Activated naive CD8-positive, alpha-beta T cell treated with anti-CD3 and anti-CD28 coated beads, Interleukin-2, amount 10 ng/mL, durations not matched to agents 7 days and 5 days (primary cell): ENCODE results near the gene CLASRP. TPM values are rescaled to one million over a fixed set of nuclear protein-coding genes. Genes with fewer than 3 reads are reported as not detected.
"Not testable (repeated sequence)": the region's sequence is repeated elsewhere in the genome, so short reads cannot be mapped to it uniquely, and the experiment has no call there.

Experiments
- ATAC-seq: fragments of 150-1000 bp; cut with Tn5 transposase; one replicate; pipeline ENCODE4 v1.10.0; 2021; ENCODE audit warnings: low read depth, moderate library complexity
- POLR2A ChIA-PET: fragments of 350-600 bp; sonication (Branson Sonifier 250); formaldehyde crosslinking; loops from one replicate; lab custom pipeline; 2021; ENCODE audit warnings: antibody characterized with exemption; lab: Charles Lee
- DNase-seq: peaks from one replicate; pipeline ENCODE4 v3.0.0; 2021
- H3K27ac Mint-ChIP-seq: one replicate; pipeline ENCODE4 v1.8.0; 2022; ENCODE audit warnings: mild to moderate bottlenecking, mixed read lengths
- H3K27me3 Mint-ChIP-seq: one replicate; pipeline ENCODE4 v1.8.0; 2022; ENCODE audit warnings: mild to moderate bottlenecking, moderate library complexity, mixed read lengths
- H3K36me3 Mint-ChIP-seq: one replicate; pipeline ENCODE4 v1.8.0; 2021; ENCODE audit warnings: mild to moderate bottlenecking, mixed read lengths
- H3K4me1 Mint-ChIP-seq: one replicate; pipeline ENCODE4 v1.8.0; 2021; ENCODE audit warnings: mixed read lengths
- H3K4me3 Mint-ChIP-seq: one replicate; pipeline ENCODE4 v1.8.0; 2022; ENCODE audit warnings: mild to moderate bottlenecking, moderate library complexity, mixed read lengths
- H3K9me3 Mint-ChIP-seq: one replicate; pipeline ENCODE4 v1.8.0; 2021; ENCODE audit warnings: mixed read lengths
- total RNA-seq, 2 experiments: library from RNA; stranded (reverse); gene quantifications; one replicate each; pipeline ENCODE4 v1.2.3, GENCODE V29; 2021

The CLASRP gene
- total RNA-seq, 2 experiments from 2014 or later, result 128 to 129 TPM

GRCh38 chr19:45112111-45112827 is 73.4 kb downstream of the CLASRP start:
- H3K4me1 Mint-ChIP-seq, result peaks cover 30% of the 10 kb centered on the region

GRCh38 chr19:45113628-45114027 is 74.8 kb downstream of the CLASRP start:
- peaks cover 2% of the 10 kb centered on the region for H3K36me3 Mint-ChIP-seq
- POLR2A ChIA-PET, result interaction anchor here (1.6 kb wide), 2 partner anchors 10 to 21 kb away, joined by 4 to 5 read pairs; no protein-coding TSS in a partner anchor

More at GRCh38 chr19:45112111-45112827, 73.4 kb downstream of the CLASRP start:
- Mint-ChIP-seq H3K27ac (no peak overlapping the region), H3K4me3 (no peak overlapping the region), H3K9me3 (no peaks in the 10 kb centered on the region), H3K27me3 (no peaks in the 10 kb centered on the region), H3K36me3 (peaks cover 2% of the 10 kb centered on the region)
- POLR2A ChIA-PET, result interaction anchor here (0.6 to 1.6 kb wide), 2 partner anchors 9 to 146 kb away, joined by 3 to 5 read pairs; no protein-coding TSS in a partner anchor
- DNase-seq (no peak), ATAC-seq (no peak)

GRCh38 chr19:45114116-45114515 is 75.3 kb downstream of the CLASRP start:
- ATAC-seq (no peak), DNase-seq (no peak)
- POLR2A ChIA-PET, result interaction anchor here (1.6 kb wide), 1 partner anchor 22 kb away, joined by 4 read pairs; no protein-coding TSS in a partner anchor
- Mint-ChIP-seq H3K4me3 (no peak overlapping the region), H3K9me3 (no peaks in the 10 kb centered on the region), H3K27me3 (no peaks in the 10 kb centered on the region), H3K36me3 (peaks cover 2% of the 10 kb centered on the region), H3K27ac (no peak overlapping the region), H3K4me1 (peaks cover 48% of the 10 kb centered on the region)

More at GRCh38 chr19:45113628-45114027, 74.8 kb downstream of the CLASRP start:
- Mint-ChIP-seq H3K4me1 (peaks cover 43% of the 10 kb centered on the region), H3K27ac (no peak overlapping the region), H3K9me3 (no peaks in the 10 kb centered on the region), H3K27me3 (no peaks in the 10 kb centered on the region), H3K4me3 (no peak overlapping the region)
- DNase-seq (no peak), ATAC-seq (no peak)

- peak overlapping the region; percentile 84 for H3K27ac Mint-ChIP-seq
- POLR2A ChIA-PET, result interaction anchor here (3.4 kb wide), 1 partner anchor 13 kb away, joined by 21 read pairs; no protein-coding TSS in a partner anchor
These were observed 77.2 kb downstream of the CLASRP start for GRCh38 chr19:45115809-45116615.

GRCh38 chr19:45117167-45117594 is 78.3 kb downstream of the CLASRP start:
- Mint-ChIP-seq H3K9me3 (no peaks in the 10 kb centered on the region), H3K4me1 (peaks cover 63% of the 10 kb centered on the region), H3K36me3 (peaks cover 8% of the 10 kb centered on the region), H3K27ac (peak overlapping the region; percentile 84), H3K4me3 (peak overlapping the region; percentile 61), H3K27me3 (no peaks in the 10 kb centered on the region)
- DNase-seq (peak; percentile 65), ATAC-seq (peak; percentile 57)
- POLR2A ChIA-PET, result interaction anchor here (0.8 to 3.4 kb wide), 4 partner anchors 12 to 62 kb away, joined by 3 to 21 read pairs (median 10); partner anchors contain the start of genes BLOC1S3 and PPP1R37

More at GRCh38 chr19:45115809-45116615, 77.2 kb downstream of the CLASRP start:
- no peaks in the 10 kb centered on the region for H3K27me3 Mint-ChIP-seq
- peak overlapping the region; percentile 61 for H3K4me3 Mint-ChIP-seq
- ATAC-seq (no peak), DNase-seq (no peak)
- peaks cover 55% of the 10 kb centered on the region for H3K4me1 Mint-ChIP-seq
- peaks cover 8% of the 10 kb centered on the region for H3K36me3 Mint-ChIP-seq
- no peaks in the 10 kb centered on the region for H3K9me3 Mint-ChIP-seq

GRCh38 chr19:45117671-45118070 is 78.8 kb downstream of the CLASRP start:
- H3K27ac Mint-ChIP-seq, result peak overlapping the region; percentile 84

GRCh38 chr19:45118106-45118505 is 79.3 kb downstream of the CLASRP start:
- H3K27ac Mint-ChIP-seq, result peak overlapping the region; percentile 84
- POLR2A ChIA-PET, result interaction anchor here (0.6 to 3.4 kb wide), 8 partner anchors 13 to 599 kb away, joined by 3 to 21 read pairs (median 5); partner anchors contain the start of genes BLOC1S3, PPP1R37 and TRAPPC6A
- no peak for ATAC-seq

More at GRCh38 chr19:45117671-45118070, 78.8 kb downstream of the CLASRP start:
- POLR2A ChIA-PET, result interaction anchor here (0.7 to 3.4 kb wide), 5 partner anchors 13 to 61 kb away, joined by 3 to 21 read pairs (median 5); partner anchors contain the start of genes BLOC1S3 and PPP1R37
- H3K9me3 Mint-ChIP-seq, result no peaks in the 10 kb centered on the region
- DNase-seq, result peak; percentile 45
- ATAC-seq, result peak; percentile 11
- peaks cover 66% of the 10 kb centered on the region for H3K4me1 Mint-ChIP-seq
- H3K36me3 Mint-ChIP-seq, result peaks cover 11% of the 10 kb centered on the region
- H3K27me3 Mint-ChIP-seq, result no peaks in the 10 kb centered on the region
- peak overlapping the region; percentile 69 for H3K4me3 Mint-ChIP-seq

GRCh38 chr19:45118591-45119355 is 79.9 kb downstream of the CLASRP start:
- H3K4me1 Mint-ChIP-seq, result peaks cover 67% of the 10 kb centered on the region
- peak overlapping the region; percentile 69 for H3K4me3 Mint-ChIP-seq
- peak; percentile 17 for ATAC-seq
- peak overlapping the region; percentile 84 for H3K27ac Mint-ChIP-seq
- DNase-seq, result peak; percentile 51
- H3K36me3 Mint-ChIP-seq, result peaks cover 12% of the 10 kb centered on the region
- POLR2A ChIA-PET, result interaction anchor here (0.5 to 3.4 kb wide), 8 partner anchors 14 to 599 kb away, joined by 3 to 21 read pairs (median 5); partner anchors contain the start of genes BLOC1S3, PPP1R37 and TRAPPC6A
- H3K27me3 Mint-ChIP-seq, H3K9me3 Mint-ChIP-seq: not testable (repeated sequence)

More at GRCh38 chr19:45118106-45118505, 79.3 kb downstream of the CLASRP start:
- H3K27me3 Mint-ChIP-seq, result no peaks in the 10 kb centered on the region
- H3K4me3 Mint-ChIP-seq, result peak overlapping the region; percentile 69
- peaks cover 66% of the 10 kb centered on the region for H3K4me1 Mint-ChIP-seq
- DNase-seq, result no peak
- peaks cover 11% of the 10 kb centered on the region for H3K36me3 Mint-ChIP-seq
- H3K9me3 Mint-ChIP-seq, result no peaks in the 10 kb centered on the region

GRCh38 chr19:45119582-45119981 is 80.7 kb downstream of the CLASRP start:
- Mint-ChIP-seq H3K27ac (peak overlapping the region; percentile 84), H3K27me3 (no peaks in the 10 kb centered on the region), H3K9me3 (no peaks in the 10 kb centered on the region), H3K36me3 (peaks cover 15% of the 10 kb centered on the region), H3K4me3 (peak overlapping the region; percentile 69), H3K4me1 (peaks cover 70% of the 10 kb centered on the region)
- POLR2A ChIA-PET, result interaction anchor here (1.2 to 3.2 kb wide), 4 partner anchors 15 to 59 kb away, joined by 5 to 16 read pairs (median 5); partner anchors contain the start of genes BLOC1S3, PPP1R37 and TRAPPC6A
- DNase-seq, result no peak
- ATAC-seq, result no peak

Other genes with a start within 250 kb of the CLASRP start
- gene BCAM, start 229.9 kb upstream of the CLASRP start, total RNA-seq, result not detected
- gene NECTIN2, start 192.7 kb upstream of the CLASRP start, total RNA-seq, result 1 to 10 TPM; 1.9 to 2.4 TPM
- gene TOMM40, start 147.8 kb upstream of the CLASRP start, total RNA-seq, result 10 to 100 TPM; 50.3 to 53.5 TPM
- gene APOE, start 133.2 kb upstream of the CLASRP start, total RNA-seq, result 10 to 100 TPM; 10.5 to 12.9 TPM
- gene APOC1, start 124.4 kb upstream of the CLASRP start, total RNA-seq, result 10 to 100 TPM; 11.6 to 12.7 TPM
- not detected for gene APOC4, start 96.8 kb upstream of the CLASRP start, total RNA-seq
- not detected for gene APOC2, start 93.0 kb upstream of the CLASRP start, total RNA-seq
- gene CLPTM1, start 83.7 kb upstream of the CLASRP start, total RNA-seq, result 10 to 100 TPM; 63.8 to 65.3 TPM
- 10 to 100 TPM; 20.8 to 24.2 TPM for gene RELB, start 37.6 kb upstream of the CLASRP start, total RNA-seq
- gene ZNF296, start 37.4 kb downstream of the CLASRP start, total RNA-seq, result 1 to 10 TPM; 4.8 TPM
- 10 to 100 TPM; 24.8 to 26.2 TPM for gene GEMIN7, start 40.2 kb downstream of the CLASRP start, total RNA-seq
- 10 to 100 TPM; 29.5 to 31.9 TPM for gene PPP1R37, start 54.1 kb downstream of the CLASRP start, total RNA-seq
- under 1 TPM; 0.31 to 0.47 TPM for gene NKPD1, start 121.9 kb downstream of the CLASRP start, total RNA-seq
- gene TRAPPC6A, start 139.2 kb downstream of the CLASRP start, total RNA-seq, result 10 to 100 TPM; 61.1 to 63.6 TPM
- 10 to 100 TPM; 21.9 to 22.8 TPM for gene BLOC1S3, start 139.7 kb downstream of the CLASRP start, total RNA-seq
- not detected for gene EXOC3L2, start 206.4 kb downstream of the CLASRP start, total RNA-seq
- 10 to 100 TPM; 24.8 to 26.1 TPM for gene MARK4, start 212.2 kb downstream of the CLASRP start, total RNA-seq